Measurements from ENCODE around the gene HDGF.

HDGF gene

GRCh38 chr1:156725683-156726280 lies 25.7 kb downstream of the HDGF start:
- peak; percentile 73 for DNase-seq (ENCODE audit: low read depth)

- DNase-seq (ENCODE audit: low read depth) = no peak
These were observed 29.9 kb downstream of the HDGF start for GRCh38 chr1:156721535-156721934.

GRCh38 chr1:156721131-156721530 lies 30.3 kb downstream of the HDGF start:
- no peak for DNase-seq (ENCODE audit: low read depth)

GRCh38 chr1:156717351-156717750 lies 34.1 kb downstream of the HDGF start:
- no peak for DNase-seq (ENCODE audit: low read depth)

GRCh38 chr1:156714830-156715229 lies 36.6 kb downstream of the HDGF start:
- no peak for DNase-seq (ENCODE audit: low read depth)

GRCh38 chr1:156712626-156713025 lies 38.8 kb downstream of the HDGF start:
- no peak for DNase-seq (ENCODE audit: low read depth)

- DNase-seq (ENCODE audit: low read depth) = no peak
These were observed 40.3 kb downstream of the HDGF start for GRCh38 chr1:156711011-156711817.

GRCh38 chr1:156709757-156710489 lies 41.6 kb downstream of the HDGF start:
- DNase-seq (ENCODE audit: low read depth) = no peak

GRCh38 chr1:156709031-156709430 lies 42.4 kb downstream of the HDGF start:
- no peak for DNase-seq (ENCODE audit: low read depth)

GRCh38 chr1:156708218-156708661 lies 43.2 kb downstream of the HDGF start:
- no peak for DNase-seq (ENCODE audit: low read depth)

GRCh38 chr1:156707417-156708217 lies 43.9 kb downstream of the HDGF start:
- DNase-seq (ENCODE audit: low read depth) = no peak

- no peak for DNase-seq (ENCODE audit: low read depth)
These were observed 44.6 kb downstream of the HDGF start for GRCh38 chr1:156706657-156707416.

- DNase-seq (ENCODE audit: low read depth) = peak; percentile 45
These were observed 45.4 kb downstream of the HDGF start for GRCh38 chr1:156705918-156706656.

- no peak for DNase-seq (ENCODE audit: low read depth)
These were observed 46.1 kb downstream of the HDGF start, which contains the start of gene CRABP2 for GRCh38 chr1:156705321-156705917. Gene CRABP2 (minus strand): TSS chr1:156705583. CDS start chr1:156705446, 137 bp downstream.

GRCh38 chr1:156704930-156705320 lies 46.5 kb downstream of the HDGF start:
- no peak for DNase-seq (ENCODE audit: low read depth)

GRCh38 chr1:156704166-156704711 lies 47.2 kb downstream of the HDGF start:
- DNase-seq (ENCODE audit: low read depth) = no peak

GRCh38 chr1:156703741-156704140 lies 47.7 kb downstream of the HDGF start:
- no peak for DNase-seq (ENCODE audit: low read depth)

GRCh38 chr1:156703336-156703735 lies 48.1 kb downstream of the HDGF start:
- no peak for DNase-seq (ENCODE audit: low read depth)

GRCh38 chr1:156700736-156701531 lies 50.5 kb downstream of the HDGF start:
- DNase-seq (ENCODE audit: low read depth) = no peak
